NCI-H524 (cell line): ENCODE data around the gene ATG3.

Experiments
- DNase-seq, 2 experiments: peaks; one replicate each; lab custom pipeline; 2025; lab: John Stamatoyannopoulos, UW

Gene ATG3

GRCh38 chr3:112561734-112562529 is at the start of gene ATG3, which contains the start of gene SLC35A5:
TSS of gene ATG3 (minus strand) at chr3:112561962. CDS start at chr3:112561528, 434 bp downstream.
TSS of gene SLC35A5 (plus strand) at chr3:112562045. CDS start at chr3:112563404, 1,359 bp downstream.
- peak; percentile 98 to 99 for DNase-seq

GRCh38 chr3:112610121-112610520 is 48.4 kb upstream of the ATG3 start:
- no peak for DNase-seq

GRCh38 chr3:112607863-112608262 is 46.1 kb upstream of the ATG3 start:
- DNase-seq: no peak

DNA sequence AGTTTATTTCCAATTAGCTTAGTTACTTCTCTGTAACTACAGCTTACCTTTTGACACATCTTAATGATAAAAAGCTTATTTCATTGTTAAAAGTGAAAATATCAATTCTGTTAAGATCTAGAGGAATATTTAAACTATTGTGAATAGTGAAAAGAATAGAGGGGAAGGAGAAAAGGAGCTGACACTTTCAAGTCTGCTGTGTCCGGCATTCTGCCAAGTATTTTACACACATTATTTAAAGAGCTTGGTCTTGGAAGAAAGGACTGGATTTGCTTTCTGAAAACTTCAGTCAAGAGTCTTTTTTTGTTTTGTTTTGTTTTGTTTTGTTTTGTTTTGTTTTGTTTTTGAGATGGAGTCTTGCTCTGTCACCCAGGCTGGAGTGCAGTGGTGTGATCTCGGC is 44.3 kb upstream of the ATG3 start:
- DNase-seq: no peak

DNA sequence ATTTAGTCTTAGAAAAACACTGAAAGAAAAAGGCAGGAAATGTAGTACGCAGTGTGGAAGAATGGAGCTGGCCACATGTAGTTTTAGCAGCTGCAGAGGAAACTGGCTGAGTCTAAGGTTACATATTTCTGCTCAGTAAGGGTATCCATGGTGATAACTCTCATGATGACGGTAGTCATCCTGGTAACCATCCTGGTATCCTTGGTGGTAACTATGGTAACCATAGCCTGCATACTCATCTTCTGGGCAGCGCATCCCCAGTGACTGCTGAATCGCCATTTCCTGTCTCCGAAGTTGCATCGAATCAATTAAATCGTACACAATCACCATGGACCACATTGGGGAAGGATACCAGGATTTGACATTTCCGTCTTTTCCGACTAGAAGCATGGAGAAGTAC is 43.5 kb upstream of the ATG3 start:
- peak; percentile 74 to 92 for DNase-seq

GRCh38 chr3:112604536-112604935 is 42.8 kb upstream of the ATG3 start:
- DNase-seq: no peak

- no peak for DNase-seq
These were observed 40.6 kb upstream of the ATG3 start for GRCh38 chr3:112602217-112602838.

DNA sequence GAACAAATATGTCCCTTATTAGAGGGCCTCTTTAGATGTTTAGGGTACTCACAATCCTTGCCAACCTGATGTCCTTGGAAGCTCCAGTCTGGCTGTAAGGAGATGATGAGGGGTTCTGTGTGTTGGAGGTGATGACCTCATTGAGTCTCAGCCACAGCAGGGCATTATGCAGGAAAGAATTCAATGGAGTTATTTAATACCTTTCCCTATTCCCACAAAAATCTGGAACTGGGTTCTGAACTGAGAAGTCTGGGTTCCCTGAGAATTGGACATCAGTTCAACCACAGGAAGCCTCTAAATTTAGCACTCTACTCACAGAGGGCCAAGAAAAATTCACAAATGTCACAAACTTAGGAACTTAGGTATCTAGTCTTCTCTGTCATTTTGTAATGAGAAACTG is 37.0 kb upstream of the ATG3 start:
- no peak for DNase-seq

DNA sequence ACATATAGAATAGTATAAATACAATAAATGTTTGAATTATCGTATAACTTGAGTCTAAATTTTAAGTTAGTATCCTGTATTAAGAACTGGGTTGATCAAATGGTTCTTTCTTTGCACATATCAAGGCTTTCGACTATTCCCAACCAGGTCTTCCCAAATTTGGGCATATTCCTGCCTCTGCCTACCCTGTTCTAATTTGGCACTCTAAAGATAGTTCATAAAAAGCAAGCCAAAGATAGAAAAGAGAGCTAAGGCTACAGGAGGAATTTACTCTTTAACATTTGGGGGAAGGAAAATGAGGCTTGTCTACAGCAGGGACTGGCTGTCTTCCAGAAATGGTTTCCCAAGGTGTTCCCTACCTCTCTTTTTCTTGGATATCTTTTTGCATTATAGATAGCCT is 36.2 kb upstream of the ATG3 start:
- no peak for DNase-seq

DNA sequence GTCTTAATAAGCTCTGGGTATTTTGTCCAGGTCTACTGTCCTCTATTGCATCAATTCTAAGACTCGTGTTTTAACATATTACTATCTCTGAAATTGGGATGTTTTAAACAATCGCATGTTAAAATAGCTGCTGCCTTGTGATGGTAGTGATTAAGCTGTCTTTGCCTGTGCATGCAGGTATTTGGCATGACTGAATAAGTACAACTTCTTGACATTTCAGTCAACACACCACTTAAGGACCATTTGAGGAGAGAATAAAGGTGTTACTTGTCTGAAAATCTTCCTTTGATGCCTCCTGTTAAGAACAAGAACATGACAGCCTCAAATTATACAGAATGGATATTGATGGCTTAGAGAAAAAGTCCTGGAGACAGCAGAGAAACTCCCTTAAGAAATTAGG is 33.1 kb upstream of the ATG3 start:
- no peak for DNase-seq

GRCh38 chr3:112593258-112593657 is 31.5 kb upstream of the ATG3 start:
- no peak for DNase-seq

- no peak for DNase-seq
These were observed 25.6 kb upstream of the ATG3 start for GRCh38 chr3:112587336-112587735.

GRCh38 chr3:112585782-112586181 is 24.0 kb upstream of the ATG3 start:
- no peak for DNase-seq

GRCh38 chr3:112583105-112583504 is 21.3 kb upstream of the ATG3 start:
- DNase-seq: no peak

- DNase-seq: peak; percentile 35 to 51
These were observed 20.6 kb upstream of the ATG3 start for GRCh38 chr3:112582244-112582874.

GRCh38 chr3:112579697-112580096 is 17.9 kb upstream of the ATG3 start:
- DNase-seq: no peak

- no peak for DNase-seq
These were observed 17.5 kb upstream of the ATG3 start for GRCh38 chr3:112579232-112579631.

GRCh38 chr3:112572701-112573100 is 10.9 kb upstream of the ATG3 start:
- no peak for DNase-seq

GRCh38 chr3:112569265-112569664 is 7.5 kb upstream of the ATG3 start:
- DNase-seq: no peak

GRCh38 chr3:112568642-112569041 is 6.9 kb upstream of the ATG3 start:
- no peak for DNase-seq

- DNase-seq: no peak
These were observed 3.2 kb upstream of the ATG3 start for GRCh38 chr3:112564940-112565305.

DNA sequence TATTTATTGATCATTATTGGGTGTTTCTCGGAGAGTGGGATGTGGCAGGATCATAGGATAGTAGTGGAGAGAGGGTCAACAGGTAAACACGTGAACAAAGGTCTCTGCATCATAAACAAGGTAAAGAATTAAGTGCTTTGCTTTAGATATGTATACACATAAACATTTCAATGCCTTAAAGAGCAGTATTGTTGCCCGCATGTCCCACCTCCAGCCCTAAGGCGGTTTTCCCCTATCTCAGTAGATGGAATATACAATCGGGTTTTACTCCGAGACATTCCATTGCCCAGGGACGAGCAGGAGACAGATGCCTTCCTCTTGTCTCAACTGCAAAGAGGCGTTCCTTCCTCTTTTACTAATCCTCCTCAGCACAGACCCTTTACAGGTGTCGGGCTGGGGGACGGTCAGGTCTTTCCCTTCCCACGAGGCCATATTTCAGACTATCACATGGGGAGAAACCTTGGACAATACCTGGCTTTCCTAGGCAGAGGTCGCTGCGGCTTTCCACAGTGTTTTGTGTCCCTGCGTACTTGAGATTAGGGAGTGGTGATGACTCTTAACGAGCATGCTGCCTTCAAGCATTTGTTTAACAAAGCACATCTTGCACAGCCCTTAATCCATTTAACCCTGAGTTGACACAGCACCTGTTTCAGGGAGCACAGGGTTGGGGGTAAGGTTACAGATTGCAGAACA is 2.6 kb upstream of the ATG3 start:
- DNase-seq: peak; percentile 90 to 93

DNA sequence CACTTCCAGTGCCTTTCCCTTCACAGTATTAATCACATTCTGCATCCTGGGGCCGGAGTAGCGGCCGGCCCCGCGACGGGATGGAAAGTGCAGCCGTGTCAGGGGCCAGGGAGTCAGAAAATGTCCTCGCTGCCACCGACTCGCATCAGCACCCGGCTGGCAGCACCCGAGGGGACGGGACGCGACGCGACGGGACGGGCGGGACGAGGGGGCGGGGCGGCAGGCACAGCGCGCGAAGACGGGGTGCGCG is 353 bp downstream of the ATG3 start:
- DNase-seq: peak in 1 of 2 experiments; percentile 66
